Stimulated activated CD4-positive, alpha-beta T cell treated with anti-CD3 and anti-CD28 coated beads, Interleukin-2, amount 100 ng/mL, for 24 hours (primary cell): Measurements from ENCODE around the gene CYTH1.

Experiments
- DNase-seq, 2 donors: peaks; one replicate each; pipeline ENCODE4 v3.0.0-alpha.2; 2020

CYTH1 gene

DNA sequence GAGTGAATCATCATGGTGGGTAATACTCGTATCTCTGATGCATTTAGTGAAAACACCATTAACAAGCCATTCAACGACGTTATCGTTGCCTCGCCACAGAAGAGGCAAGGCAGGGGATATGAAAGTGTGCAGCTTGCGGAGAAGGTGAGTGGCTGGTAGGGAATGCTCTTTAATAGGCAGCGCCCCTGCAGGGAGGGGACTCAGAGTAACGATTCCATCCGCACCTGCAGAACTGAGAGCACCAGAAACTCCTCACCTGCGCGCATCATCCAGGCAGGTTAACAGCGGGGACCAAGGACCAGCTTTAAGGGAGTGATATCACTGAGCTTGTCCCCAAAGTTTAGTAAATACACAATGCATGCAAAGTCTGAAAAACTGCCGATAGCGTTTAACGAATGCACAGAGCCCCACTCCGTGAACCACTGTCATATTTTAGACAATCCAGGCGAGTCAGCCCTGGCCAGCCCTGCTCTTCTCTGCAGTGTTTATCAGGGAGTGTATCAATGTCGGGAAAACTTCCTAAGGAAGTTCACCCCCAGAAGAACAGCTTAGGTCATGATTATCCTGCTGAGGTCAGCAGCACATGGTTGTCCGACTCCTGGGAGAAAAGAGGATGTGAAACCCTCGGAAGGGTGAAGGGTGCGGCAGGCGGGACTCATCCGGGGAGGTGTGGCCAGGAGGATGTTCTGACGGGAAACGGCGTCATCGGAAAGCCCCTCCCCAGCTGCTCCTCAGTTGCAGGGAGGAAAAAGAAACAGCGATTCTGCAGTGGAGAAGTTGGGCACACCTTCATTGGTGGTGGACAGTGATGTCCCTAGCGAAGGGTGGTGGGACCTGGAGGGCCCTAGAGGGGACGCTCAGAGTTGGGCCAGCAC, 136.4 kb downstream of the CYTH1 start:
- peak; percentile 62 to 72 for DNase-seq

GRCh38 chr17:78644931-78645351, 137.1 kb downstream of the CYTH1 start:
- no peak for DNase-seq

- DNase-seq, result no peak
Measured at GRCh38 chr17:78644224-78644623, 137.8 kb downstream of the CYTH1 start.

- no peak for DNase-seq
Measured at GRCh38 chr17:78643326-78643725, 138.7 kb downstream of the CYTH1 start.

DNA sequence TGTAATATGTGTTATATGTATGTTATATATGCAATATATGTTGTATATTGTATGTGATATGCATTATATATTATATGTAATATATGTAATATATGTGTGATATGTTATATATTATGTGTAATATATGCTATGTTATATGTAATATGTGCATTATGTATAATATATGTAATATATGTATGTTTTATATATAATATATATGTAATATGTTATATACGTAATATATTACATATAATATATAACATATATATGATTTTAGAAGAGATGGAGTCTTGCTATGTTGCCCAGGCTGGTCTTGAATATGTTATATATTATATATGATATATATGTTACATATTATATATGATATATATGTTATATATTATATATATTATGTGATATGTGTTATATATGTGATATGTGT, 139.4 kb downstream of the CYTH1 start:
- no peak for DNase-seq

GRCh38 chr17:78641666-78642065, 140.4 kb downstream of the CYTH1 start:
- no peak for DNase-seq

GRCh38 chr17:78641243-78641642, 140.8 kb downstream of the CYTH1 start:
- no peak for DNase-seq

- DNase-seq, result no peak
Measured at GRCh38 chr17:78640700-78641099, 141.4 kb downstream of the CYTH1 start.

DNA sequence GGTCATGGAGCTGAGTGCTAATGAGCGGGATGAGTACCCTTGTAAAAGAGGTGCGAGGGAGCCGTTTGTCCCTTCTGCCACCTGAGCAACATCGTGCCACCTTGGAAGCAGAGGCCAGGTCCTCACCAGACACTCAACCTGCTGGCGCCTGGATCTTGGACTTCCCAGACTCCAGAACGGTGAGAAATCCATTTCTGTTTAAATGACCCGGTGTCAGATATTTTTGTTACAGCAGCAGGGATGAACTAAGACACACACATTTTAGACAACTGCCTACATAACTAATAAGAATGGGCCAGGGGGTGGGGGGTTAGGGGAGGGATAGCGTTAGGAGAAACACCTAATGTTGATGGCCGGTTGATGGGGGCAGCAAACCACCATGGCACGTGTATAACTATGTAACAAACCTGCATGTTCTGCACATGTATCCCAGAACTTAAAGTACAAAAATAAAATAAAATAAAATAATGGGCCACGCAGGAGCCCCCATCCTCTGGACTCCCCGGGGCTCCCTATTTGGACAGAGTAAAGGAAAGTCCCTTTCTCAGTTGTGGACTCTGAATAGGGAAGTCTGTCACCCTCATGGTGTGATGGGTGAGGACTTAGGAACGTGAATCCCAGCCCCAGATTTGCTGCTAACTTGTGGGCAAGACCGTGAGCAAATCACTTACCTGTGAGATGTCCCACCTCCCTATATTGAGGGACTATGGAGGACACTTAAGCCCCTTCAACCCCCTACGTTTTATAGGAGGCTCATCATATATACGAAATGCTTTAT, 144.2 kb downstream of the CYTH1 start:
- DNase-seq, result no peak

- DNase-seq, result no peak
Measured at GRCh38 chr17:78637146-78637545, 144.9 kb downstream of the CYTH1 start.

GRCh38 chr17:78634154-78634553, 147.9 kb downstream of the CYTH1 start:
- DNase-seq, result no peak

DNA sequence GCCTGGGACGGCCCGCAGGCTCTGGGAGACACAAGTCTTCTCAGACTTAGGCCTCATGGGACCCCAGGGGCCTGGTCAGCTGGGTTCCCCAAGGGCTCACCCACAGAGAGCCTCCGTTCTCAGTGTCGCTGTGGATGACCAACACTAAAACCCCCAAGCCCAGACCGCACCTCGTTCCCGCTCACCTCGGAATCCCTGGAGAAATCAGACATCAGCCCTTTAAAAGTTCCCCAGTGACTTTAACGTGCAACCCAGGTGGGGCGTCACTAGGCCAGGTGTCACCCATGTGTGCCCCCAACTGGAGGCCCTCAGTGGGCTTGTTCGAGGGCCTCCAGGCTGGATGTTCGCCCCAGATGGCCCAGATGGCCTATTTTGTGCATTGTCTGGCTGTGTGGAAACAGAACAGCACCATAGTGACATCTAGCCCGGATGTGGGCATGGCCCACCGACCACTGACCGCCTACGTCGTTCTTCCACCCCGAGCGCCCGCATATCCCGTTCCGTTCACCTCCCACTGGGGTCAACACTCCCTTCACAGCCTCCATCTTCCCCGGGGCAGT, 152.6 kb downstream of the CYTH1 start:
- DNase-seq, result no peak

GRCh38 chr17:78628547-78629435, 153.3 kb downstream of the CYTH1 start:
- no peak for DNase-seq

GRCh38 chr17:78624324-78625151, 157.5 kb downstream of the CYTH1 start:
- no peak for DNase-seq
